GM21515 (cell line): ENCODE data around the gene MTIF3.

ENCODE experiments used
- ATAC-seq: cut with Tn5 transposase; IDR thresholded peaks from one replicate; pipeline ENCODE4 v1.9.1; 2021; ENCODE audit not compliant: unreplicated experiment

MTIF3 gene

GRCh38 chr13:27461940-27462584 is 11.7 kb upstream of the MTIF3 start:
- no peak for ATAC-seq

DNA sequence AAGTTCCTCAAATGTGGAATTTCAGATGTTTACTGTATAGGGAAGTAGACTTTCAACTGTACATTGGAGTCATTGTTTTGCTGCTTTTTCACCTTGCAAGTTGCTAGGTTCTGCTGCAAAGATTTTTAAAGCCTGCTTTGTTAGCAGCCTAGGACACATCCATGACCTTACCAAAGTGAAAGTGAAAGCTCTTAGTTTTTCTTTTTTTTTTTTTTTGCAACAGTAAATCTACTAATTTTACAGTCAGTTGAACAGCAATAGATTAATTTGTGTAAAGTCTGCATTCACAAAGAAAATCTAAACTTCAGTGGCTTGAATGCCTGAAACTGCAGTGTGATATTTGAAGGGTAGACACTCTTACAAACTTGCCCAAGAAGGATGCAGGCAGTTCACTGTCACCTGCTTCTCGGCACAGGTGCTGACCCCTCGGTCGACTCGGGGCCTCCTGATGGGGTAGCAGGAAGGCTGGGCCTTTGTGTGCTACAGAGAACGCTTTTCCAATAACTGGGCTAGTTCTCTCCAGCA is 5.0 kb upstream of the MTIF3 start:
- ATAC-seq, result no peak

DNA sequence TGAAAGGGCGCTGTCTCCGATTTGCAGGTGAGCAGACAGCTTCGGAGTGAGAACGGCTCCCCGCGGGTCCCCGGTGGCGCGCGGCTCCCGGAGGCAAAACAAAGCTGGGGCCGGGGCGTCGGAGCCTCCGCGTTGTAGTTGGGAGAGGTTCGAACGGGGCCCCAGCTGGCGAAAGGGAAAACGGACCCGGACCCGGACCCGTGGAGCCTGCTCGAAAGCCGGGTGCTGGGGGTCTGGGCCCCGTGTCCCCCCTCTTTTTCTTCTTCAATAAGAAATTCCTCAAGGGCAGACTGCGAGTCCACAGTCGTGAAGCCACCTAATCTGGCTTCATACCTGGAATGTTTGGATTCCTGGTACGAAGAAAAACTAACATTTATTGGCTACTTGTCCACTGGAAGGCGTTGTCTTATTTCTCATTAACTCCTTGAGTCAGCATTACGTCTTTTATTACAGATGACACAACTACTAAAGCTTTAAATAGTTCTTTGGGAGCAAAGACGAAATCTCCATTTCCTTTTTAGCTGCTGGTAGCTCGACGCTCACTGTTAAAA is 632 bp upstream of the MTIF3 start:
- ATAC-seq, result no peak

- ATAC-seq, result no peak
Measured at GRCh38 chr13:27449081-27449603, 1.2 kb downstream of the MTIF3 start.

DNA sequence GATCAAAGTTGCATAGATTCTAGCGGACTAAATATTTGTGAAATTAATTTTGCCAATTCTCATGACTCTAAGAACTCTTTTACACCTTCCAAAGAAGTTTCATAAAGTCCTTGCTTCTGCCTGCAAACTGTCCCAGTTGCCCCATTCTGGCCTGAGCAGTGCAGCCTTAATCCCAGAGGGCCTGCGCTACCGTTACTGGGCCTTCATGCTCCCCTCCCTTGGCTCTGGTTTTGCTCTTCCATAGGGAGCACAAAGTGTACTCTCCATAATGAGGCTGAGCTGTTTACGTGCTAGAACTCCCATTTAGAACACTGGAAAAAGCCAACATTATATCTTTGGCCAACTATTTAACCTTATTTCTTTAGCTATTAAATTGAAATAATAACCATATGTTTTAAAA is 2.1 kb downstream of the MTIF3 start:
- no peak for ATAC-seq

GRCh38 chr13:27446986-27447583 is 3.3 kb downstream of the MTIF3 start:
- no peak for ATAC-seq

DNA sequence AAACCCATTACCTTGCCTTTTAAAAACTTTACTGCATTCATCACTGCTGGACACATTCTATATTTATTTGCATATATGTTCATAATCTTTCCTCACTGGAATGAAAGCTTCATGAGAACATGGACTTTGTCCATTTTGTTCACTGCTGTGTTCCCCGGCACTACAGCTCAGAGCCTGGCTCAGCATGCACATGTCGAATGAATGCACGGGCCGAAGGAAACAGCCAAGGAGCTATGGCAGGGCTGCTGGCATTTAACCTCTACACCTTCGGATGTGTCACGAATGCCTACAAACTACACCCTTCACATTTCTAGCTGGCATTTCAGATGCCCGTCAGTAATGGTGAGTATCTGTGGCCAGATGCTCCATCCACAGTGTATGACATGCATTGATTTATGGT is 7.6 kb downstream of the MTIF3 start:
- no peak for ATAC-seq

- no peak for ATAC-seq
Measured at GRCh38 chr13:27442071-27442647, 8.2 kb downstream of the MTIF3 start.

GRCh38 chr13:27440408-27440807 is 10.0 kb downstream of the MTIF3 start:
- ATAC-seq, result no peak

DNA sequence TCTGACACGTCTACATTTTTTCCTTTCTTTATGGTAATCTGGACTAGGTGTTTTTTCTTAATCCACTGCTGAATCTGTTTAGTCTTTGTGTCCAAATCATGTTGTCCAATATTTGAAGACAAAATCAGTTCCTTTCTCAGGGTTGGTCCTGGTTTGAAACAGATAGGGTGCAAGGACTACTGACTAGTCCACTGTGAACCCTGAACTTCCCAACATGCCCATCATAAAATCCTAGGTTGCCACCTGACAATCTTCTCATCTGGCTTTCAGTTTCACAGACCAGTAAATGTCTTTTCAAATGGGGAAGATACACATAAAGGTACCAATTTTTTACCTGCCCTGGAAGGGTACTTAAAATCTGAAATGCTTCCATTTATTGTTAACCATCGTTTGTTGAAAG is 13.2 kb downstream of the MTIF3 start:
- ATAC-seq, result no peak

- ATAC-seq, result no peak
Measured at GRCh38 chr13:27432611-27433210, 17.7 kb downstream of the MTIF3 start.

- ATAC-seq, result no peak
Measured at GRCh38 chr13:27432180-27432579, 18.2 kb downstream of the MTIF3 start.

- no peak for ATAC-seq
Measured at GRCh38 chr13:27428160-27428559, 22.2 kb downstream of the MTIF3 start.

DNA sequence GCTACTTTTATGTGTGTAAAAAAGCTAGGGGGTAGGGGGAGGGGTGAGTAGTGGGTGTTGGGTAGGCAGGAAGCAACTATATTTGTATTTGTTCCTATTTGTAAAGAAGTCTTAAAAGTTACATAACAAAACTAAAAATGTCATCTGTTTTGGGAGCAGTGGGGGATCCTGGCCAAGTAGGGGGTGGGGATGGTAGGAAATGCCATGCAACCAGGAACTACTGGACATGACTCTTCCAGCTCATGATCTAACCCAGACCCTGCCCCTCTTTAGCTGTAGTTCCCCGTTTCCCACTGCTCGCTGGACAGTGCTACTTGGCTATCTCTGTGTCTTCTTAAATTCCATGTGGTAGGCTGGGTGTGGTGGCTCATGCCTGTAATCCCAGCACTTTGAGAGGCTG is 22.7 kb downstream of the MTIF3 start:
- ATAC-seq, result no peak

- ATAC-seq, result peak; percentile 47
Measured at GRCh38 chr13:27425918-27426630, 24.3 kb downstream of the MTIF3 start.

- peak; percentile 3 for ATAC-seq
Measured at GRCh38 chr13:27425158-27425917, 25.0 kb downstream of the MTIF3 start.

DNA sequence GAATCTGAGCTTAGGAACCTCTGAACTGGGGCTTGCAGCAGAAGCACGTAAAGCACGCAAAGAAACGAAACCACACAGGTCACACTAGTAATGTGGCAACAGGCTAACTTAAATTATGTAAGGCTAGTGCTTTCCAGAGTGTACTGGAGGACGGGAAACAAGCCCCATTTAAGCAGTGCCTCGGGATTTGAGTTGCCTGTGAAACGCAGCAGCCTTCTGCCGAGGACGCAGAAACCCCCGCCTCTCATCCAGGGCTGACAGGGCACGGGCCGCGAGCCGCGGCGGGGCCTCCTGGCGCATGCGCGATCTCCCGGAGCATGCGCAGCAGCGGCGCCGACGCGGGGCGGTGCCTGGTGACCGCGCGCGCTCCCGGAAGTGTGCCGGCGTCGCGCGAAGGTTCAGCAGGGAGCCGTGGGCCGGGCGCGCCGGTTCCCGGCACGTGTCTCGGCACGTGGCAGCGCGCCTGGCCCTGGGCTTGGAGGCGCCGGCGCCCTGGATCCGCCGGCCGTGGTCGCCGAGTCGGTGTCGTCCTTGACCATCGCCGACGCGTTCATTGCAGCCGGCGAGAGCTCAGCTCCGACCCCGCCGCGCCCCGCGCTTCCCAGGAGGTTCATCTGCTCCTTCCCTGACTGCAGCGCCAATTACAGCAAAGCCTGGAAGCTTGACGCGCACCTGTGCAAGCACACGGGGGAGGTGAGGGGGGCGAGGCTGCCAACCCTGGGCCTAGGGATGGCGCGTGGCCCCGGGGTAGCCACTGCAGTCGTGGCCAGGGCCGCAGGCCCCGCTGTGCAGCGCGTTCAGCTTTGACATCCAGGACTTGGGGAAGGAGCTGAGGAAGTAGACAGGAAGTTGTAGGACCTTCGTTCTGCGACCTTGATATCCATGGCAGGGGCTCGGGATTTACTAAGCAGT is 25.9 kb downstream of the MTIF3 start, which contains the start of gene GTF3A:
Gene GTF3A, plus strand, starts transcription at position 374 of the 912 bp plus-strand sequence.
- peak; percentile 67 for ATAC-seq

DNA sequence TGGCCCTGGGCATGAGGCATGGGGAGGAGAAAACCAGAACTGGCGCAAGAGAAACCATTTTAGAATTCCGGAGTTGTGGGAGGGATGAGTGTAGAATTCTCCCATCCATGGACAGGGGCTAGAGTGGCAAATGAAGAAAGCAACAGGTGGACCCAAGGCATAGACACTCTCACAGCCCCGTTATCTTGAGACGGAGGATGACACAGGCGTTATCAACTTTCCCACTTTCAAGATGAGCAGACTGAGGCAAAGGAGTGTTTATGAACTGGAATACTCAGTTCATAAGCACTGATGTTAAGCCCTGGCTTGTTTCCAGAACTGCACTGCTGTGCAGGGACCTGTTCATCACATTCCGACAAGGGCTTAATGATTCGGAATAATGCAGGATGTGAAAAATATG is 27.0 kb downstream of the MTIF3 start:
- ATAC-seq, result no peak
